Smooth muscle cell (in vitro differentiated cells): ENCODE results near the gene CCL27. TPM values are rescaled to one million over a fixed set of nuclear protein-coding genes. Genes with fewer than 3 reads are reported as not detected.

Experiments used
- DNase-seq: peaks from one replicate; lab custom pipeline; 2025; ENCODE audit not compliant: unreplicated experiment; lab: John Stamatoyannopoulos, UW
- H2AFZ ChIP-seq: fragments of 200-600 bp; sonication (generic); 2 replicates; pipeline ENCODE4 v1.6.0; 2016; ENCODE audit warnings: antibody characterized with exemption, low read depth, mild to moderate bottlenecking
- H3F3A ChIP-seq: fragments of 200-600 bp; sonication (generic); 2 replicates; pipeline ENCODE4 v1.6.0; 2017; ENCODE audit warnings: antibody characterized with exemption, low read depth
- H3K27ac ChIP-seq: fragments of 200-600 bp; sonication (generic); 2 replicates; pipeline ENCODE4 v1.5.1; 2016; ENCODE audit warnings: low read depth, mild to moderate bottlenecking
- H3K27me3 ChIP-seq: fragments of 200-600 bp; sonication (generic); 2 replicates; pipeline ENCODE4 v1.6.1; 2016; ENCODE audit warnings: low read depth, mild to moderate bottlenecking
- H3K36me3 ChIP-seq: fragments of 200-600 bp; sonication (generic); 2 replicates; pipeline ENCODE4 v1.5.1; 2016; ENCODE audit warnings: low read depth
- H3K4me1 ChIP-seq: fragments of 200-600 bp; sonication (generic); 2 replicates; pipeline ENCODE4 v1.5.1; 2016; ENCODE audit warnings: low read depth
- H3K4me2 ChIP-seq: fragments of 200-600 bp; sonication (generic); 2 replicates; pipeline ENCODE4 v1.6.0; 2016; ENCODE audit warnings: mild to moderate bottlenecking
- H3K4me3 ChIP-seq: fragments of 200-600 bp; sonication (generic); 2 replicates; pipeline ENCODE4 v1.5.1; 2016; ENCODE audit warnings: mild to moderate bottlenecking
- H3K79me2 ChIP-seq: fragments of 200-600 bp; sonication (generic); 2 replicates; pipeline ENCODE4 v1.6.0; 2016; ENCODE audit warnings: low read depth, mild to moderate bottlenecking
- H3K9ac ChIP-seq: fragments of 200-600 bp; sonication (generic); 2 replicates; pipeline ENCODE4 v1.6.0; 2016; ENCODE audit warnings: low read depth
- H3K9me3 ChIP-seq: fragments of 200-600 bp; sonication (generic); replicated peaks from 2 replicates; pipeline ENCODE4 v1.5.1; 2016; ENCODE audit warnings: low read depth
- H4K20me1 ChIP-seq: fragments of 200-600 bp; sonication (generic); 2 replicates; pipeline ENCODE4 v1.6.0; 2016; ENCODE audit warnings: low read depth
- WGBS: methylation state at CpG from one replicate; pipeline ENCODE4 v1.1.7; 2016; ENCODE audit warnings: low lambda C conversion rate; 5-methylcytosine and 5-hydroxymethylcytosine counted together
- polyA plus RNA-seq: library from polyadenylated mRNA; unstranded; fragments of >200 nt; fragmentation: Nextera tagmentation; extraction: Ambion mirVana; gene quantifications from 2 replicates; pipeline ENCODE4 v1.2.1, GENCODE V29; 2016
- total RNA-seq: library from RNA; depleted of rRNA; stranded (reverse); fragments of >200 nt; gene quantifications from 2 replicates; pipeline ENCODE4 v1.2.3, GENCODE V29; 2014
- TF ChIP-seq, protein P1 (sequence below): fragments of 200-600 bp; sonication (generic); IDR thresholded peaks from 2 replicates; pipeline ENCODE4 v1.5.1; 2017; ENCODE audit warnings: borderline replicate concordance, mild to moderate bottlenecking, antibody characterized with exemption; ENCODE audit not compliant: insufficient read depth, poor library complexity, severe bottlenecking

The CCL27 gene
- total and polyA plus RNA-seq, 2 experiments from 2014 or later: 1.0 to 3.6 TPM

DNA sequence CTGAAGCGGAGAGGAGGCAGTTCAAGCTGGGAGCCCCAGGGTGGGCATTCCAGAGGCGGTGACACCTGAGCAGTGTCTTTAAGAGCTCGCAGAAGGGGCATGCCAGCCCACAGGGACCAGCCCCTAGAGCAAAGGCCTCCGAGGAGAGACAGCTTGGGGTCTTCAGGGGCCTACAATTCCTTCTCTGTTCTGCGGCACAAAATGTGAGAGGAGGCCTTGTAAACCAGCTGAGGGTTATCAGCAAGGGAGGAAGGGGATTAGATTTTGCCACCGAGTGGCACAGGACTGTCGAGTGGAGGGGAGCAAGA, 24.4 kb downstream of the CCL27 start:
- TF ChIP-seq, protein P1, sequence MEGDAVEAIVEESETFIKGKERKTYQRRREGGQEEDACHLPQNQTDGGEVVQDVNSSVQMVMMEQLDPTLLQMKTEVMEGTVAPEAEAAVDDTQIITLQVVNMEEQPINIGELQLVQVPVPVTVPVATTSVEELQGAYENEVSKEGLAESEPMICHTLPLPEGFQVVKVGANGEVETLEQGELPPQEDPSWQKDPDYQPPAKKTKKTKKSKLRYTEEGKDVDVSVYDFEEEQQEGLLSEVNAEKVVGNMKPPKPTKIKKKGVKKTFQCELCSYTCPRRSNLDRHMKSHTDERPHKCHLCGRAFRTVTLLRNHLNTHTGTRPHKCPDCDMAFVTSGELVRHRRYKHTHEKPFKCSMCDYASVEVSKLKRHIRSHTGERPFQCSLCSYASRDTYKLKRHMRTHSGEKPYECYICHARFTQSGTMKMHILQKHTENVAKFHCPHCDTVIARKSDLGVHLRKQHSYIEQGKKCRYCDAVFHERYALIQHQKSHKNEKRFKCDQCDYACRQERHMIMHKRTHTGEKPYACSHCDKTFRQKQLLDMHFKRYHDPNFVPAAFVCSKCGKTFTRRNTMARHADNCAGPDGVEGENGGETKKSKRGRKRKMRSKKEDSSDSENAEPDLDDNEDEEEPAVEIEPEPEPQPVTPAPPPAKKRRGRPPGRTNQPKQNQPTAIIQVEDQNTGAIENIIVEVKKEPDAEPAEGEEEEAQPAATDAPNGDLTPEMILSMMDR: no peak
- no peak for DNase-seq
- Histone ChIP-seq H4K20me1 (no peaks in the 10 kb centered on the region), H3K79me2 (peaks cover 10% of the 10 kb centered on the region), H3K27ac (no peak overlapping the region), H2AFZ (peak overlapping the region; percentile 71), H3K4me1 (peaks cover 20% of the 10 kb centered on the region), H3K9ac (peak overlapping the region; percentile 20), H3K4me3 (peak overlapping the region; percentile 57), H3K27me3 (no peaks in the 10 kb centered on the region), H3F3A (no peaks in the 10 kb centered on the region), H3K4me2 (peak overlapping the region; percentile 93), H3K36me3 (no peaks in the 10 kb centered on the region), H3K9me3 (no peaks in the 10 kb centered on the region)
- WGBS: 17% methylated on average over 7 of the region's 7 CpGs

GRCh38 chr9:34637356-34638137, 24.9 kb downstream of the CCL27 start, which contains the start of gene SIGMAR1:
TSS of gene SIGMAR1 (minus strand) at chr9:34637787. CDS start at chr9:34637697, 90 bp downstream.
- Histone ChIP-seq H3F3A (no peaks in the 10 kb centered on the region), H3K4me1 (peaks cover 24% of the 10 kb centered on the region), H3K9me3 (no peaks in the 10 kb centered on the region), H3K27me3 (no peaks in the 10 kb centered on the region), H3K4me3 (peak within 1 kb of the TSS; percentile 57), H2AFZ (peak within 1 kb of the TSS; percentile 71), H4K20me1 (no peaks in the 10 kb centered on the region), H3K4me2 (peak within 1 kb of the TSS; percentile 93), H3K27ac (no peak within 1 kb of the TSS), H3K79me2 (peaks cover 10% of the 10 kb centered on the region), H3K9ac (peak within 1 kb of the TSS; percentile 41), H3K36me3 (no peaks in the 10 kb centered on the region)
- TF ChIP-seq, protein P1: no peak
- under 1% methylated on average over 71 of the region's 74 CpGs for WGBS
- peak; percentile 68 for DNase-seq

DNA sequence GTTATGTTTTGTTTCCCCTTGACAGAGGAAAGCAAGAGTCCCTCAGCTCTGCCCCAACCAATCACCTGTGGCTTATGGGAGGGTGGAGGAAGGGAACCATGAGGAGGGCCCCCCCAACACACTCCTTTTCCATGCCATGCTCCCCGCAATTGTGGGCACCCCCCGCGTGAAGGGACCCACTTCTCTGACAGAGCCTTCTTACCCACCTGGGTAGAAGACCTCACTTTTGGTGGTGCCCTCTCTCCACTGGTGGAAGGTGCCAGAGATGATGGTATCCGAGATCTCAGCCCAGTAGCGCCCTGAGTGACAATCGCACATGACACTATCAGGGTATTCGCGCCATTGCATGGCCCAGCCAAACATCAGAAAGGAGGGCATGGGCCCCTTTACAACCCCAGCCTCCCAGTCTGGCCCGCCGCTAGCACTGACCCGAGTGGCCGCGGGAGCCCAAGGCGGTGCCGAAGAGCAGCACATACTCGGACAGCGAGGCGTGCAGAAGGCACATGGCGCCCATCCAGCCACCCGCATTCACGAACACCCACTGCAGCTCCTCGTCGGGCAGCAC, 25.6 kb downstream of the CCL27 start:
- H3K4me1 ChIP-seq: peaks cover 24% of the 10 kb centered on the region
- peak overlapping the region; percentile 93 for H3K4me2 ChIP-seq
- peak overlapping the region; percentile 57 for H3K4me3 ChIP-seq
- H3K27me3 ChIP-seq: peaks cover 4% of the 10 kb centered on the region
- H3K9me3 ChIP-seq: no peaks in the 10 kb centered on the region
- peak overlapping the region; percentile 71 for H2AFZ ChIP-seq
- peaks cover 10% of the 10 kb centered on the region for H3K79me2 ChIP-seq
- 6% methylated on average over 23 of the region's 23 CpGs for WGBS
- H3F3A ChIP-seq: no peaks in the 10 kb centered on the region
- H4K20me1 ChIP-seq: no peaks in the 10 kb centered on the region
- H3K36me3 ChIP-seq: no peaks in the 10 kb centered on the region
- H3K27ac ChIP-seq: no peak overlapping the region
- TF ChIP-seq, protein P1: no peak
- no peak for DNase-seq
- H3K9ac ChIP-seq: peak overlapping the region; percentile 41
